ENCODE results near the gene ADSS1.

The ADSS1 gene

DNA sequence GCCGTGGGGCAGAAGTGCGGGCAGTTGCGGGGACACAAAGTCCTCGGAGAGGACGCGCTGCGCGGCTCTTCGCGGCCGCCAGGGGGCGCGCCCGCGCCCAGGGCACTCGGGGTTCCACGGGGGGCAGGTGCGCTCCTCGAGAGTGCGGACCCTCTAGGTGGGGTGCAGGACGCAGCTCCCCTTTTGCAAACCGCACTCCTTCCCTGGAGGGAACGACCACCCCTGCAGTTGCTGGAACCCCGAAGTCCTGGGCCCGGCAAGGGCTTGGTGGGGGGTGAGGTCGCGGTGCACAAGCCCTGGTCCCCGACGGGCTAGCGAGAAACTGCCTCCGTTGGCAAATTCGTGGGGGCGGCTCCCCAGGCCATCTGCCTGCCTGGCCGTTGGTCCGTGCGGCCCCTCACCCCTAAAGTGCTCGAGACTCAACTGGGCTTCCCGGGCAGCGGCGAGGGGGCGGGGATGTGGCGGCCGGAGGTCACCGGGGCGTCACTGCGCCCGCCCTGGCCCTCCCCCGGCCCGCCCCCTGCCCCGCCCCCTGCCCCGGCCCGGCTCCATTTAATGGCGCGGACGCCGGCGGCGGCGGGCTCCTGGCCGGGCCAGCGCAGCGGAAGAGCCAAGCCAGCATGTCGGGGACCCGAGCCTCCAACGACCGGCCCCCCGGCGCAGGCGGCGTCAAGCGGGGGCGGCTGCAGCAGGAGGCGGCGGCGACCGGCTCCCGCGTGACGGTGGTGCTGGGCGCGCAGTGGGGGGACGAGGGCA is at the start of gene ADSS1:
Gene ADSS1, plus strand, starts transcription at position 579 of the 756 bp plus-strand sequence. Its CDS starts 42 bp downstream, at position 621.
- H3K4me3 ChIP-seq (ENCODE audit: low read depth, low read length) = peak within 1 kb of the TSS; percentile 58

- H3K4me3 ChIP-seq (ENCODE audit: low read depth, low read length) = no peak overlapping the region
These were observed 48.6 kb upstream of the ADSS1 start for GRCh38 chr14:104675447-104675846.

- no peak overlapping the region for H3K4me3 ChIP-seq (ENCODE audit: low read depth, low read length)
These were observed 47.8 kb upstream of the ADSS1 start for GRCh38 chr14:104676130-104676693.

GRCh38 chr14:104676694-104677511 is 47.1 kb upstream of the ADSS1 start:
- peak overlapping the region; percentile 41 for H3K4me3 ChIP-seq (ENCODE audit: low read depth, low read length)

GRCh38 chr14:104677512-104678332 is 46.3 kb upstream of the ADSS1 start:
- H3K4me3 ChIP-seq (ENCODE audit: low read depth, low read length) = peak overlapping the region; percentile 41

- no peak overlapping the region for H3K4me3 ChIP-seq (ENCODE audit: low read depth, low read length)
These were observed 45.7 kb upstream of the ADSS1 start for GRCh38 chr14:104678346-104678745.

DNA sequence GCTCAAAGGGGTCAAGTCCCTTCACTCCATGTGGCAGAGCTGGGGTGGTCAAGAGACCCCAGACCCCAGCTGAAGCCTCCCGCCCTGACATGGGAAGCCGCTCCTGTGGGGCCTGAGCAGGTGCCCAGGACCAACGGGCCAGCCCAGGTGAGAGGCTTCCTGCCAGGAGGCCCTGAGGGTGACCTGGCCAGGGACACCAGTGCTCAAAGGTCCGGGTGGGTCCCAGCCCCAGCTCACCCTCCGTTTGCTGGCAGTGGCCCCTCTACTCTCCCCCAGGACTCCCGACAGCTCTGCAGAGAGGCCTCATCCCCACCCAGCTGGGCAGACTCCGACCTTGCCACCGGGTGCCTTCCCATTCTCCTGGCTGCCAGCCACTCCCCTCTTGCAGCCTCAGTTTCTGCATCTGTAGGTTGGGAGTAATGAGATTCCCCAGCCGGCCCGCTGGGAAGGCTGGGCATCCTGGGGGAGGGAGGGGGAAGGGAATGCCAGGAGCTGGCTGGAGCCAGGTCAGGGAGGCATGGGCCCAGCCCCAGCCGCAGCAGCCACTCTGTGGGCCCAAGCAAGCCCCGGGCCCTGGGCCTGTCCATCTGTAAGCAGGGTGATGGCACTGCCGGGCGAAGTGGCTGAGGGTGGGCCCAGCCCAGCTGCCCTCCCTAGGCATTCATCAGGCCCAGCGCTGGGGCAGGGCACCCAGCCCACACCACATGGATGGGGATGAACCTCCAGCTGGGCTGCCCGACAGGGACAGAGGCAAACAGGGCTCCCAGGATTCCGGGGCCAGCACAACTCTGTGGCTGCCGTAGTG is 44.9 kb upstream of the ADSS1 start:
- H3K4me3 ChIP-seq (ENCODE audit: low read depth, low read length) = no peak overlapping the region

DNA sequence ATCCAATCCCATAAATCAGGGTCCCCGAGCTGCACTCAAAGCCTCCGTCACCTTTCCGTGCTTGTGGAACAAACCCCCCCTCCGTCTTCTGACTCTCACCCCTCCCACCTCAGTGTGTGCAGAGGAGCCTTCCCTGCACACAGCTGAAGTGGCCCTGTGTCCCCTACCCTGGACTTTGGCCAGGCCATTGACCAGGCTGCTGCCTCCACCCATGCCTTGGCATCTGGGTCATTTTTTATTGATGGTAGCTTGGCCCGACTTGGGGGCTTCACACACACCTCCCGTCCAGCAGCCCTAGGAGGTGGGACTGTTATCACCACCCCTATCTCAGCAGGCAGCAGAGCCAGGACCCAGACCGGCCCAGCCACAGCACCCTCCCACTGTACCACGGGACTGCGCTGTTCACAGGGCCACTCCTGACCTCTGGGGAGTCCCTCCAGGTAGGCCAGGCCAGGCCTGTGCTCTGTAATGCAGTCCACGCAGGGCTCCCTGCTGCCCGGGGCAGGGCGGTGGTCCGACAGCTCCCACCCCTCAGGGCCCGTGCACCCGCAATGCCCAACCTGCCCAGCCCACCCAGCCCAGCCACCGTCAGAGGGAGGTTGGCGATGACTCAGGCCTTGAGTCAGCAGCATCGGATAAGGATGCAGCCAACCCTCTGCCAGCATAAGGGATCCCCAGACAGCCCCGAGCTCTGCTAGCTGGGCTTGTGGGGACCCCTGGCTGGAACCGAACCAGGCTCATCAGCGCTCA is 43.8 kb upstream of the ADSS1 start:
- no peak overlapping the region for H3K4me3 ChIP-seq (ENCODE audit: low read depth, low read length)

DNA sequence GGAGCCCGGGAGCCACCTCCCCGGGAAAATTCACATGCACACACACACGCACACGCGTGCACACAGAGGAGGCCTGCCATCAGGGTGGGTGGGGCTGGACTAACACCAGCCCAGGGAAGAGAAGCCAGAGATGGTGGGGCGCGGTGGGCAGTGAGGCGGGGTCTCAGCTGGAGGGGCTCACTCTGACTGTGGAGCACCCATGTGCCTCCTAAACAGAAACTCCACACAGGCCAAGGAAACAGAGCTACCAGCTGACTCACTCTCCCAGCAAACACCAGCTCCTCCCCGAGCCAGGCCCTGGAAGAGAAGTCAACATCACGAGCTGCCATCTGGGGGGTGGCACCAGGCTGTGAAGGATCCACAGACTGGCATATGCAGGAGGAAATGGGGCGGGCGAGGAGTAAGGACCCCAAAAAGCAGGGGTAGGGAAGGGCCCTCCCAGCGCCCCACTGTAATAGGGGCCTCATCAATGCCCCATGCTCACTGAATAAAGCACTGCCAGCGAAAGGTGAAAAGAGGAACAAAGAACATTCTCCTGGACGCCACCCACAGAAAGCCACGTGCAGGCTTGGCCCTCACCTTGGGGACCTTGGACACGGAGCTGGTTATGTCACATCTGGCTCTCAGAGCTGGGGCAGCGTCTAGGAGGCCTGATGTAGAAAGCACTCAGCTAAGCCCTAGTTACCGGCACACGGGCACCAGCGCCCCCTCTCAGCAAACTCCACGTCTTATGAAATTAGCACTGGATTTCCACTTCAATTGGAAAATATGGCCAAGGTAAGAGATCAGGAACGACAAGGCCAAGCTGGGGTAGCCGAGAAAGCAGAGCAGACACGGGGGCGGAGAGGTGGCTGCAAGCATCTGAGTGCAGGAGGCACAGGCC is 43.0 kb upstream of the ADSS1 start:
- H3K4me3 ChIP-seq (ENCODE audit: low read depth, low read length) = peak overlapping the region; percentile 24

DNA sequence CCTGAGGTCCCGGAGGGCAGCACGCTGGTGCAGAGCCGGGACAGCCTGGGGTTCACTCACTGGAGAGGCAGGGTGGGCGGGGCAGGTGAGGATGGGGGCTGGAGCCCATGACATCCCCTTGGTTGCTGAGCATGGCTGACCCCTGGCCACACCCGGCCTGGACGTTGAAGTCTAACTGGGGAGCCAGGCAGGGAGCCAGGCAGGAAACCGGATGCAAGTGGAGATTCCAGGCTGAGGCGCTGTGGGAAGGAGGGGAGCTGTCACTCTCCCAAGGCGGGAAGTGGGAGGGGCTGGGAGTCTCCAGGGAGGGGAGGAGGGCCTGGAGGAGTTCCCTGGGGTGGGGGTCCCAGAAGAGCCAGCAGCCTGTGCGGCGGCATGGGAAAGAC is 42.3 kb upstream of the ADSS1 start:
- peak overlapping the region; percentile 24 for H3K4me3 ChIP-seq (ENCODE audit: low read depth, low read length)

DNA sequence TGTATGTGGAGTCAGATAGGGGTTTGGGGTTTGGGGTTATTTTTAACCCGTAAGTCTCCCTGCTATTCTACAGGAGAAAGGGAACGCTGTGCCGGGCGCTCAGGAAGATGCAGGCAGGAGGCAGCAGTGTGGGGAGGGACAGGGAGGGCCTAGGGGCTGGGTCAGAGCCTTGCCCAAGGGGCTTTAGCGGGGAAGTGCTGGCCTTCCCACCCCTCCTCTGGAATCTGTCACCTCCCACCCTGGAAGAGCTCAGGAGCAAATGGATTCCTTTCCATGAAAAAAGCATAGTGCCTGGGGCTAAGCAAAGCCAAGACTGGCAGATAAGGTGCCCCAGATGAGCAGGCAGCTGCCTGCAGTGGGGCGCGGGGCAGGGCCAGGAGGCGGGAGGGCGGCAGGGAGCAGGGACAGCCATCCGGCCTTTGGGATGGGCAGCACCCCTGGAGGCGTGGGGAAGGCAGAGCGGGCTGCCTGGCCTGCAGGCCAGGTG is 41.9 kb upstream of the ADSS1 start:
- peak overlapping the region; percentile 20 for H3K4me3 ChIP-seq (ENCODE audit: low read depth, low read length)

DNA sequence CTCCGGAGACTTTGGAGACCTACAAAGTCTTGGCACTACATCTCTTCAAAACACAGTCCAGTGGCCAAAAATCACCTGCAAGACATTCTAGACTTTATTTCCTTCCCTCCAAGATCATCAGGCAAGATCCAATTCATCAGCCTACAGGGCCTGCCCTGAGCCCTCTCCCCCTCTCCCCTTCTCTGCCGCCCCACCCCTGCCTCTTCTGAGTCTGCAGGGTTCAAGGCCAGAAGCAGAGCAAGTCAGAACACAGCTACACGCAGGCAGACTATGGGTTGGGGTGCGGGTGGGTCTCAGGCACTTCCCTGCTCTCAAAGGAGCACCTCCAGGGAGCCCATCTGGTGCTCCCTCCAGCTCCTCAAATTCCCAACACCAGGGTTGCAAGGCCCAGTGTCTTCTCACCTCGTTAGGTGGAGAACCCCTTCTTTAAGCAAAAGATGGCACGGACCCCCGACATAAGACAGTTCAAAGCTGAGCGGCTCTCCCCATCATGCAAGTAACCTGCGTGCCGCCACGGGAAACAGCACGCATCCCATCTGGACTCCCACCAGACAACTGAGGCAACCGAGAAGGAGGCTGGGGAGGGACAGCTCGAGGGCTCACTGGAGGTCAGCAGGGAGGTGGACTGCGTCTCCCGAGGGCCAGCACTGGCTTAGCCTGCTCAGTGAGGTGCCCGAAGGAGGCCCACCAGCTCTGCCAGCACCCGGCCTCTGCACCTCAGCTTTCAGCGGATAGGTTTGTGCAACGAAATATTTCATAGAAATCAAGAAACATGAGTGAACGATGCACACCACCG is 40.2 kb upstream of the ADSS1 start:
- H3K4me3 ChIP-seq (ENCODE audit: low read depth, low read length) = no peak overlapping the region

DNA sequence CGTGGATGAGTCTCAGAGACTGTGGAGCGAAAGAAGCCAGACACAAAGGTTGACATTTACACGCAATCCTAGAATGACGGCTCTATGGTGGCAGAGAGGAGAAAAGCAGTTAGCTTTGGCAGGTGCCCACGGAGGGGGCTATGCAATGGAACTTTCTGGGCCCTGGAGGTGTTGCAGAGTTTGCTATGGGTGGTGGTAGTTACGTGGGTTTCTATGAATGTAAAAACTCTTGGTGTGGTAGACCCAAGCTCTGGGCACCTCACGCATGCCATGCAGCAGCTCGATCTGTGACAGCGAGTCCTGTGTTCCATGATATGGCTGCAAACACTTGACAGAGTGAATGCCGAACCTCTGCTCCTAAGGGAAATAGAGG is 39.6 kb upstream of the ADSS1 start:
- no peak overlapping the region for H3K4me3 ChIP-seq (ENCODE audit: low read depth, low read length)

DNA sequence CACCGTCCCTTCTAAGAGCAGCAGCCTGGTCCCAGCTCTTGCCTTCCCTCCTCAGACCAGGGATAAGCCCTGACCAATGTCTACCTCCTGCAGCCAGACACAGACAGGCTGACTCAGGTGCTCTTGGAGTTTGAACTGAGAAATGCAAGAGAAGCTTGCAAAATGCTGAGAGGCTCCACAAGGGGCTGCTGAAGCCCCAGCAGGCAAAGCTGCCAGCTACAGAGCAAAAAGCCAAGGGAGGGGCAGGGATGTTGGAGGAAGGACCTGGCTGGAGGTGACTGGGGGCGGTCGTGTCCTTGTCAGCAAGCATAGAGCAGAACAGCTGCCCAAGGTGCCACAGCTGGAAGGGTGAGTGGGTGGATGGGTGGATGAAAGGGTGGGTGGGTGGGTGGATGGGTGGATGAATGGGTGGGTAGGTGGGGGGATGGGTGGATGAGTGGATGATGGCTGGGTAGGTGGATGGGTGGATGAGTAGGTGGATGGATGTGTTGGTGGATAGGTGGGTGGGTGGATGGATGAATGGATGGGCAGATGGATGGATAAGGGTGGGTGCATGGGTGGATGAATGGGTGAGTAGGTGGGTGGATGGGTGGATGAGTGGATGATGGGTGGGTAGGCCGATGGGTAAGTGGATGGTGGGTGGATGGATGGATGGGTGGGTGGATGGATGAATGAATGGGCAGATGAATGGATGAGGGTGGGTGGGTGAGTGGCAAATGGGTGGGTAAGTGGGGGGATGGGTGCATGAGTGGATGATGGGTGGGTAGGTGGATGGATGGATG is 38.6 kb upstream of the ADSS1 start:
- H3K4me3 ChIP-seq (ENCODE audit: low read depth, low read length) = no peak overlapping the region

DNA sequence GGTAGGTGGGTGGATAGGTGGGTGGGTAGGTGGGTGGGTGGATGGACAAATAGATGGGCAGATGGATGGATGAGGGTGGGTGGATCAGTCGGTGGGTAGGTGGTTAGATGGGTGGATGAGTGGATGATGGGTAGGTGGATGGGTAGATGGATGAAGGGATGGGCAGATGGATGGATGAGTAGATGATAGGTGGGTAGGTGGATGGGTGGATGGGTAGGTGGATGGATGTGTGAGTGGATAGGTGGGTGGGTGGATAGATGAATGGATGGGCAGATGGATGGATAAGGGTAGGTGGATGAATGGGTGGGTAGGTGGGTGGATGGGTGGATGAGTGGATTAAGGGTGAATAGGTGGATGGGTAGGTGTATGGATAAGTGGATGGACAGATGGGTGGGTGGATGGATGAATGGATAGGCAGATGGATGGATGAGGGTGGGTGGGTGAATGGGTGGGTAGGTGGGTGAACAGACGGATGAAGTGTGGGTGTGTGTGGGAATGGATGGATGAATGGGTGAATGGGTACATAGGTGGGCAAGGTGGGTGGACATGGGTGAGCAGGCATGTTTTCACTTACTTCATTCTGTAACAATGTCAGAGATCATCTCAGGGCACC is 37.9 kb upstream of the ADSS1 start:
- H3K4me3 ChIP-seq (ENCODE audit: low read depth, low read length) = no peak overlapping the region

Measured in iPS-11a (cell line).